Measurements from ENCODE around the gene NADSYN1. TPM values are rescaled to one million over a fixed set of nuclear protein-coding genes. Genes with fewer than 3 reads are reported as not detected.

The NADSYN1 gene
- total RNA-seq, 6 experiments from 2014 or later = 39.3 to 48.0 (median 46.7) TPM

DNA sequence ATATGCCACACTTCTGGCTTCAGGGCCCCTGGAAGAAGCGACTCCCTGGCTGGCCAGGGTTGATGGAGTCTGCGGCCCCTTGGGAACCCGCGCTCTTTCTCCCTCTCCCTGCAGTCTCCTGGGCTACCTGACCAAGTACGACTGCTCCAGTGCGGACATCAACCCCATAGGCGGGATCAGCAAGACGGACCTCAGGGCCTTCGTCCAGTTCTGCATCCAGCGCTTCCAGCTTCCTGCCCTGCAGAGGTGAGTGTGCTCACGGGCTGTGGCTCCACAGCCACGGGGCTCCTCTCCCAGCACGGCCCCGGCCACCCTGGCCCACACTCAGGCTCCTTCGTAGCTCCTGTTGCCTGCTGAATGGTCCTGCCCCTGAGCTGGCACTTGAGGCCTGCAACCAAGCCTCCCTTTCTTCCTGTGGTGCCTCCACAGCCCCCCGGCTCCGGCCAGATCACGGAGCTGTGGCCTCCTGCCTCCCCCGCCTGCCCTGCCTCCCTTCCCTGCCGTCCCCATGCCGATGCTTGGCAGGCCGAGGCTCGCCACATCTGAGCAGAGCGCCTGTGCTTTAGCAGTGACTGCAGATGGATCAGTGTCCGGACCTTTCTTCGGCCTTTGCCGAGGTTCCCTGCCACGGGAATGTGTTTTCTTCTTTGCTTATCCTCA is 37.9 kb downstream of the NADSYN1 start:
- Mint-ChIP-seq H3K4me3 (no peak overlapping the region), H3K27ac (no peak overlapping the region)

GRCh38 chr11:71491531-71491930 is 38.5 kb downstream of the NADSYN1 start:
- no peak overlapping the region for H3K27ac Mint-ChIP-seq
- H3K9me3 Mint-ChIP-seq = no peaks in the 10 kb centered on the region
- no peak overlapping the region for H3K4me3 Mint-ChIP-seq
- no peak for DNase-seq
- no peaks in the 10 kb centered on the region for H3K27me3 Mint-ChIP-seq (ENCODE audit: insufficient read depth)
- peaks cover 45% of the 10 kb centered on the region for H3K36me3 Mint-ChIP-seq (ENCODE audit: low read depth)
- peaks cover 20% of the 10 kb centered on the region for H3K4me1 Mint-ChIP-seq (ENCODE audit: low read depth)
- no peak for TF ChIP-seq CTCF (IDR thresholded peaks at IDR 0.05)

More for the DNA sequence above, 37.9 kb downstream of the NADSYN1 start:
- peaks cover 49% of the 10 kb centered on the region for H3K36me3 Mint-ChIP-seq (ENCODE audit: low read depth)
- peaks cover 20% of the 10 kb centered on the region for H3K4me1 Mint-ChIP-seq (ENCODE audit: low read depth)
- TF ChIP-seq CTCF (IDR thresholded peaks at IDR 0.05) = no peak
- DNase-seq = no peak
- H3K9me3 Mint-ChIP-seq = no peaks in the 10 kb centered on the region
- H3K27me3 Mint-ChIP-seq (ENCODE audit: insufficient read depth) = no peaks in the 10 kb centered on the region

- Mint-ChIP-seq H3K9me3 (no peaks in the 10 kb centered on the region), H3K36me3 (ENCODE audit: low read depth) (peaks cover 47% of the 10 kb centered on the region), H3K4me3 (no peak overlapping the region), H3K4me1 (ENCODE audit: low read depth) (peaks cover 20% of the 10 kb centered on the region), H3K27ac (no peak overlapping the region), H3K27me3 (ENCODE audit: insufficient read depth) (no peaks in the 10 kb centered on the region)
- DNase-seq = no peak
- no peak for TF ChIP-seq CTCF (IDR thresholded peaks at IDR 0.05)
These were observed 38.9 kb downstream of the NADSYN1 start for GRCh38 chr11:71491940-71492339.

DNA sequence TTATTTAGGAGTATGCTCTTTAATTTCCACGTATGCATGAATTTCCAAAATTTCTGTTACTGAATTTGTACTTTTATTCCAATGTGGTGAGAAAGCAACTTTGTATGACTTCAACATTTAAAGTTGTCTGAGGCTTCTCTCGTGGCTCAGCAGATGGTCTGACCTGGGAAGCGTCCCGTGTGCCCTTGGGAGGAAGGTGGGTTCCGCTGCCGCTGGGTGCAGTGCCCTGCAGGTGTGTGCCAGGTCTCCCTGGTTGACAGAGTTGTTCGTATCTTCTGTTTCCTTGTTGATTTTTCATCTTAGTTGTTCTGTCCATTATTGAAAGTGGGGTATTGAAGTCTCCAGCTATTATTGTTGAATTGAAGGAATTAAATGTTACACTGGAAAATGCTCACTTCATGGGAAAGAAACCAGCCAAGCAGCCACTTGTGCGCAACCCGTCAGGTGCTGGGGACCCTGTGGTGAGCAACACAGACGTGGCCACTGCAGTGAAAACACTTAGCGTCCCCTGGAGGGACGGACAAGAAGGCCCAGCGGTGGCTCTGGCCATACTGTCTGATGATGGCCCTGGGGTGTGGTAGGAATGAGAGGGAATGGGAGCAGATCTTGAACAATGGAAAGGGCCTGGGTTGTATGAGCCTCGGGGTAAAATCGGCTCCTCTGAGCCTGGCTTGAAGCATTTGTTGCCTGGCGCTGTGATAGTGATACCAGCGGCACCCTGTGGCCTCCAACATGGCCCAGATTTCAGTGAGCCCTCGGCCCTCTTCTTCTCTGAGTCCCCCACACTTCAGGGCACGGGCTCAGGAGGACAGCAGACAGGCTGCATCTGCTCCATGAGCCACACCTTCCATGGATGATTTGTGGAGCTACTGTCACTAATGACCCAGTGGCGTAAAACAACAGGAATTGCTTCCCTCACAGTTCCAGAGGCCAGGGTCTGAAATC is 42.6 kb downstream of the NADSYN1 start:
- peaks cover 59% of the 10 kb centered on the region for H3K36me3 Mint-ChIP-seq (ENCODE audit: low read depth)
- H3K27me3 Mint-ChIP-seq (ENCODE audit: insufficient read depth) = no peaks in the 10 kb centered on the region
- H3K9me3 Mint-ChIP-seq = no peaks in the 10 kb centered on the region
- H3K4me3 Mint-ChIP-seq = no peak overlapping the region
- no peaks in the 10 kb centered on the region for H3K4me1 Mint-ChIP-seq (ENCODE audit: low read depth)
- H3K27ac Mint-ChIP-seq = no peak overlapping the region
- DNase-seq = no peak
- no peak for TF ChIP-seq CTCF (IDR thresholded peaks at IDR 0.05)

GRCh38 chr11:71496421-71496820 is 43.4 kb downstream of the NADSYN1 start:
- Mint-ChIP-seq H3K27me3 (ENCODE audit: insufficient read depth) (no peaks in the 10 kb centered on the region), H3K9me3 (no peaks in the 10 kb centered on the region), H3K27ac (no peak overlapping the region), H3K4me3 (no peak overlapping the region), H3K4me1 (ENCODE audit: low read depth) (no peaks in the 10 kb centered on the region), H3K36me3 (ENCODE audit: low read depth) (peaks cover 57% of the 10 kb centered on the region)
- DNase-seq = no peak
- TF ChIP-seq CTCF (IDR thresholded peaks at IDR 0.05) = no peak
